ENCODE data around the gene ADAM19.
A peak's percentile ranks its signal among the peaks of the same experiment; 100 is the strongest.

The ADAM19 gene

GRCh38 chr5:157594675-157595459, 19.3 kb upstream of the ADAM19 start:
- DNase-seq: no peak

- DNase-seq: no peak
These were observed 18.7 kb upstream of the ADAM19 start for GRCh38 chr5:157594257-157594656.

GRCh38 chr5:157593052-157593757, 17.6 kb upstream of the ADAM19 start:
- DNase-seq: no peak

GRCh38 chr5:157592594-157592993, 17.0 kb upstream of the ADAM19 start:
- no peak for DNase-seq

- no peak for DNase-seq
These were observed 14.9 kb upstream of the ADAM19 start for GRCh38 chr5:157590478-157590877.

- DNase-seq: no peak
These were observed 9.1 kb upstream of the ADAM19 start for GRCh38 chr5:157584628-157585027.

- no peak for DNase-seq
These were observed 7.4 kb upstream of the ADAM19 start for GRCh38 chr5:157582731-157583620.

- no peak for DNase-seq
These were observed 6.3 kb upstream of the ADAM19 start for GRCh38 chr5:157581901-157582300.

- no peak for DNase-seq
These were observed 2.7 kb upstream of the ADAM19 start for GRCh38 chr5:157578079-157578780.

- DNase-seq: no peak
These were observed 1.1 kb upstream of the ADAM19 start for GRCh38 chr5:157576678-157577077.

GRCh38 chr5:157574456-157575380, 857 bp downstream of the ADAM19 start:
- DNase-seq: peak in 8 of 56 donors; percentile 18 to 62 (median 31)

- DNase-seq: peak in 10 of 56 donors; percentile 10 to 41 (median 21)
These were observed 4.2 kb downstream of the ADAM19 start for GRCh38 chr5:157571357-157571827.

- DNase-seq: no peak
These were observed 4.9 kb downstream of the ADAM19 start for GRCh38 chr5:157570531-157571200.

GRCh38 chr5:157568720-157569119, 6.9 kb downstream of the ADAM19 start:
- peak in 28 of 56 donors; percentile 12 to 78 (median 34) for DNase-seq

- no peak for DNase-seq
These were observed 7.4 kb downstream of the ADAM19 start for GRCh38 chr5:157568222-157568621.

- DNase-seq: no peak
These were observed 8.6 kb downstream of the ADAM19 start for GRCh38 chr5:157566902-157567489.

GRCh38 chr5:157563929-157564716, 11.5 kb downstream of the ADAM19 start:
- DNase-seq: peak in 6 of 56 donors; percentile 12 to 45 (median 24)

Data from amygdala (tissue), 56 donors.